GM19452 (cell line): ENCODE data around the gene PTCRA.
"Not testable (repeated sequence)": the region's sequence is repeated elsewhere in the genome, so short reads cannot be mapped to it uniquely, and the experiment has no call there.

Source experiments
- ATAC-seq: cut with Tn5 transposase; IDR thresholded peaks from one replicate; pipeline ENCODE4 v1.9.1; 2021; ENCODE audit not compliant: unreplicated experiment

The PTCRA gene, protein sequence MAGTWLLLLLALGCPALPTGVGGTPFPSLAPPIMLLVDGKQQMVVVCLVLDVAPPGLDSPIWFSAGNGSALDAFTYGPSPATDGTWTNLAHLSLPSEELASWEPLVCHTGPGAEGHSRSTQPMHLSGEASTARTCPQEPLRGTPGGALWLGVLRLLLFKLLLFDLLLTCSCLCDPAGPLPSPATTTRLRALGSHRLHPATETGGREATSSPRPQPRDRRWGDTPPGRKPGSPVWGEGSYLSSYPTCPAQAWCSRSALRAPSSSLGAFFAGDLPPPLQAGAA

GRCh38 chr6:42915732-42916131, at the start of gene PTCRA:
PTCRA (plus strand) TSS chr6:42916053; CDS start chr6:42916070, 17 bp downstream.
- ATAC-seq, result no peak

DNA sequence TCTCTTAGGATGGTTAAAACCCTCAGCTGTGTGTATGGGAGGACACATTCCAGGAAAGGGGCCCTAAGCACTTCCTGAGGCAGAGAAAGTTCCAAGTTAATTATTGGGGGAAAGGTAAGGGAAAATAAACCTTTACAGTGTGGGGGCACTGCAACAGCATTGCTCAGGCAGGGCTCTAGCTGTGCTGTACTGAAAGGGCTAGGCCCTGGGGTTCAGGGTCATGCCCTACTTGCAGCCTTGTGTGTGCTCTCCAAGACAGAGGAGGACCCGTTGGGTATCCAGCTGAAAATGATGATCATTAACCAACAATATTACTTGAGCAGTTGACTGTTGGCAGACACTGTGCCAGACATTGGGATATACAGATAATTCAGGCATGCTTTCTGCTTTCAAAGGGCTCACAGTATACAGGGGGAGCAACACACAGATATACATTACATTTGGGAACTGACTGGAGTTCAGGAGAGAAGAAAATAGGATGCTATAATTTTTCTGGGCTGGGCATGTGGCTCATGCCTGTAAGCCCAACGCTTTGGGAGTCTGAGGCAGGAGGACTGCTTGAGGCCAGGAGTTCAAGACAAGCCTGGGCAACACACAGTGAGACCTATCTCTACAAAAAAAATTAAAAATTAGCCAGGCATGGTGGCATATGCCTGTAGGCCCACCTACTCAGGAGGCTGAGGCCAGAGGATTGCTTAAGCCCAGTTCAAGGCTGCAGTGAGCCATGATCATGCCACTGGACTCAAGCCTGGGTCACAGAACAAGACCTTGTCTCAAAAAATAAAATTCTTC, 45.5 kb upstream of the PTCRA start:
- no peak for ATAC-seq

- no peak for ATAC-seq
Observed at GRCh38 chr6:42871711-42872110, 44.1 kb upstream of the PTCRA start.

DNA sequence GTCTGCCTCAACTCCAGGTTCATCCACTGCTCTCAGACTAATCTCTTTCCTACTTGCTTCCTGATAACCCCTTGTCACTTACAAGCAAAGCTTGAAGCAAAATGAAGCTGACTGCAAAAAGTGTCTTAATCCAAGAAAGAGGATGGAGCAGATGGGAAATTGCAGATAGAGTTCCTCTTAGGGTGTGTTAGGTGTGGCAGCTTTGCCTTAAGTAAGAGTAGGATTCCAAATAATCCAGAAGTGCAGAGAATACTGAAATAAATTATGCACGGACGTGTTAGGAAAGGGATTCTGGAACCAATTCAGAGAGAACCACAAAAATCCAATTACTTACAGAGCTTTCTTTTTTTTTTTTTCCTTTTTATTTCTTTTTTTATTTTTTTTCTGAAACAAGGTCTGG, 42.5 kb upstream of the PTCRA start:
- ATAC-seq, result no peak

- no peak for ATAC-seq
Observed at GRCh38 chr6:42877695-42878094, 38.2 kb upstream of the PTCRA start.

DNA sequence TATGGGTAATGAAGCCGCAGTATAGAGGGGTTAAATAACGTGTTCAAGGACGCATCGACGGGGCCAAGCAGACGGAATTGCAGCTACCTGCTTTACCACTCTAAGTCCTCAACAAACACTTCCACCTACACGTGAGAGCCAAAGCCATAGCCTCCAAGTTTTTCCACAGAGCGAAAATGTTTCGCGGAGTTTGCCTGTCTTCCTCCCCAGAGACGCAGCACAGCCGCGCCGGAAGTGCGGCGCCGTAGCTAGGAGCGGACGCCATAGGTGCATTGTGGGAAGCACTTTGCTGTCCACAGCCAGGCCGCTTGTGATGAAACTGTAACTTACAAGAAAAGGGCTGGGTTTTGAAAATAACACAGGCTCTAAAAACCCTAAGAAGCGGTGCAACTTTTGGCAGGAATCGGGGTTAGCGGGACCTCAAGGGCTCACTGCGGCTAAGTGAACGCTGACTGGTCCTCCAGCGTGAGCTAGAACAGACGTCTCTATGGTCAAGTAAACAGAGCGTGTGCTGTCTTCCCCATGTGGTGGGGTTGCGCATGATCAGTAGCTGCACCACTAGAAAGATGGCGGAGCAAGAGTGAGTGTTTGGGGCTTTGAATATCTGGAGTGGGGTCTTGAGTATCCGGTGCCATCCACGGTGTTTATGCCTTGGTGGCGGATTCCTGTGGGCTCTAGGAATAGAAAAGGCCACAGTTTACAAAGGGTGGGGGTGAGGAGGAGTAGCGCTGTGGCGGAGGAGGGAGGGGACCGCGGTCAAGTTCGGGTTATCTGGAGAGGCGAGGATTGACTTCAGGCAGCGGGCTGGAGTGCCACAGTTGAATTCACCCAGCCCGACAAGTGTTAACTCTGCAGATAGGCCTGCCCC, 36.2 kb upstream of the PTCRA start, which contains the start of gene RPL7L1:
TSS of gene RPL7L1 (plus strand) at position 245 of the 868 bp plus-strand sequence. CDS start at position 540, 295 bp downstream.
- peak; percentile 86 for ATAC-seq

- ATAC-seq, result not testable (repeated sequence)
Observed at GRCh38 chr6:42880240-42880817, 35.5 kb upstream of the PTCRA start.

- ATAC-seq, result not testable (repeated sequence)
Observed at GRCh38 chr6:42880871-42881270, 35.0 kb upstream of the PTCRA start.

- ATAC-seq, result no peak
Observed at GRCh38 chr6:42885702-42886101, 30.2 kb upstream of the PTCRA start.

- ATAC-seq, result not testable (repeated sequence)
Observed at GRCh38 chr6:42888201-42888600, 27.7 kb upstream of the PTCRA start.

DNA sequence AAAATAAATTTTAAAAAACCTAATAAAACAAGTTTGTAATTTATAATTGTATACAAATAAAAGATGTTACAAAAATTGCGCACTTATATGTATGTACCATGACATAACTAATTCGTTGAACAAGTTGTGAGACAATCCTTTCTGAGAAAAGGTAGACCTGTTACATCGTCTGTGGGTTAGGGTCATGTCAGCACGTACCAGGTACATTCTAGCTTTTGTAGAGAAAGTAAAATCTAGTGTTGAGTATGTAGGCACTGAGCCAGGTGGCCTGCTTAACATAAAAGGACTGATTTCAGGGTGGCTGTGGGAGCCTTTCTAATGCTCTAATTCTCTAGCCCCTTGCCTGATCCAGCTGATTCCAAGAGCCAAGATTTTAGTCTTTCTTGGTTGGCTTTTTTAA, 26.0 kb upstream of the PTCRA start:
- ATAC-seq, result no peak

DNA sequence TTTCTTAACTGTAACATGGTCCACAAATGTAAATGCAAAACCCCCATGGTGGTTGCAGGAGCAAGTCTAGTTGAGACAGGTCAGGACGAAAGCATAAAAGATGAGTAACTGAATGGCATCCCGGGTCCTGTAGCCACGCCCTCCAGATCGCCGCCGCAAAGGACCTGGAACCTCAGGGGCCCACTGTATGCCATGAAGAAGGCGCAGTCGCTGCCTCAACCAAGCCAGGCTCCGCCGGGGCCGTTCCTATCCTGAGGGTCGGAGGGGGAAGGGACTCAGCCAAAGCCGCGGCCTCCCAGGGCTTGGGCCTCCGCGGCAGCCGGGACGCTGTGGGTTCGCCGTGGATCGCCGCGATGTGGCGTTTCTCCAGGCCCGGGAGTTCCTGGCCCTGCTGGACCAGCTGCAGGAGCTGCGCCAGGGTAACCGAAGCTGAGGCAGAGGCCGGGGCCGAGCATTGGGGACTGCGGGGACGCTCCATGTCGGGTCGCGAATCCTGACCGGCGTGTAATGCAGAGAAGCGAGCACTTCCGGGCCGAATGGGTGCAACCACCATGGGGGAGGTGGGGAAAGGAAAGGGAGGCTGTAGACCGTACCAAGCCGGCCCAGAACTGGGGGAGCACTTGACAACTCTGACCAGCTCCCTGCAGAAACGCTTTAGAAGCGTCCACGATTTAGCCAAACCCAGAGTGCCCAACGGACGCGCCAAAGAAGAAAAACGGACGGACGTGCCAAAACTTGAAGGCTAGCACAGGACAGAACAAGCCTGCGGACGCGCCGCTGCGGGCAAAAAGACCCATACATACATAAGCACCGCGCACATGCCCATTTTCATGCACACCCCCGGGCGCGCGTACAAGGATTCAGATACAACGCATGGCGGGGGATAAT, 25.3 kb upstream of the PTCRA start:
- peak; percentile 89 for ATAC-seq

DNA sequence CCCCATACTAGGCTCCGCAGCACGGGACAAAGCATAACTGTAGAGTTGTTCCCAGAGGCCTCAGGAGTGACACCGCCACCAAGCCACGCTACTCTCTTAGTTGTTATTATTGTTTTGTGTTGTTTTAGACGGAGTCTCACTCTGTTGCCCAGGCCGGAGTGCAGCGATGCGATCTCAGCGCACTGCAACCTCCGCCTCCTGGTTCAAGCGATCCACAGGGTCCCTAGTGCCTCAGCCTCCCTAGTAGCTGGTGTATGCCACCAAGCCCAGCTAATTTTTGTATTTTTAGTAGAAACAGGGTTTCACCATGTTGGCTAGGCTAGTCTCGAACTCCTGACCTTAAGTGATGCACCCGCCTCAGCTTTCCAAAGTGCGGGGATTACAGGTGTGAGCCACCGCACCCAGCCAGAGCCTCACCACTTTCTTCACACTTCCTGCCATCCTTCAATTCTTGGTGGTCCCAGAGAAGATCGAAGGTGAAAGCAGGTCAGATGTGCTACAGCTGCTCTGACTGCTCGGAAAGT, 24.6 kb upstream of the PTCRA start:
- no peak for ATAC-seq

DNA sequence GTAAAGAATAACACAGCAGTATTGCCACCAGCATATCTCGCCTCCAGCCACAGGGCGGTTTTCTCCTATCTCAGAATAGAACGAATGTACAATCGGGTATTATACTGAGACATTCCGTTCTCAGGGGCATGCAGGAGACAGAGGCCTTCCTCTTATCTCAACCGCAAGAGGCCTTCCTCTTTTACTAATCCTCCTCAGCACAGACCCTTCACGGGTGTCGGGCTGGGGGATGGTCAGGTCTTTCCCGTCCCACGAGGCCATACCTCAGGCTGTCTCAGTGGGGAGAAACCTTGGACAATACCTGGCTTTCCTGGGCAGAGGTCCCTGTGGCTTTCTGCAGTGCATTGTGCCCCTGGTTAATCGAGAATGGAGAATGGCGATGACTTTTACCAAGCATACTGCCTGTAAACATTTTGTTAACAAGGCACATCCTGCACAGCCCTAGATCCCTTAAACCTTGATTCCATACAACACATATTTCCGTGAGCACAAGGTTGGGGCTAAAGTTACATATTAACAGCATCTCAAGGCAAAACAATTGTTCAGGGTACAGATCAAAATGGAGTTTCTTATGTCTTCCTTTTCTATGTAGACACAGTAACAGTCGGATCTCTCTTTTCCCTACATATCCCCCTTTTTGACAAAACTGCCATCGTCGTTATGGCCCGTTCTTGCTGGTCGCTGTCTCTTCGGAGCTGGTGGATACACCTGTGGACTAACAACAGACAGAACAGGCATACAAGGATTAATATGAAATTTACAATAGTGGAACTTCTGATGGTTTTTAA, 21.6 kb upstream of the PTCRA start:
- not testable (repeated sequence) for ATAC-seq

GRCh38 chr6:42896178-42896719, 19.6 kb upstream of the PTCRA start:
- ATAC-seq, result no peak

- ATAC-seq, result no peak
Observed at GRCh38 chr6:42898891-42899361, 16.9 kb upstream of the PTCRA start.

DNA sequence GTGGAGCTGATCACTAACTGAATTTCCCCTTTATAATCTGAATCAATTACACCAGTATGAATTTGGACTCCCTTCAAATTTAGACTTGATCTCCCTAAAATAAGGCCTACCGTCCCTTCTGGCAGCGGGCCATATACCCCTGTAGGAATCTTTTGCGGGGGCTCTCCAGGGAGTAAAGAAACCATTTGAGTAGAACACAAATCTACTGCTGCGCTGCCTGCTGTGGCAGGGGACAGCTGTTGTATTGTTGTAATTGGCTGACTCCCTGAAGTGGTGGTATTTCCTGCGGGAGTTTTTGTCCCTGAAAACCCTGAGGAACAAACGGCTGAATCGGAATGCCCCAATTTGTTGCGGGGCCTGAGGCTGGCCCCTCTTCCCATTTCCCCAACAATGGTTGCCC, 16.0 kb upstream of the PTCRA start:
- no peak for ATAC-seq

DNA sequence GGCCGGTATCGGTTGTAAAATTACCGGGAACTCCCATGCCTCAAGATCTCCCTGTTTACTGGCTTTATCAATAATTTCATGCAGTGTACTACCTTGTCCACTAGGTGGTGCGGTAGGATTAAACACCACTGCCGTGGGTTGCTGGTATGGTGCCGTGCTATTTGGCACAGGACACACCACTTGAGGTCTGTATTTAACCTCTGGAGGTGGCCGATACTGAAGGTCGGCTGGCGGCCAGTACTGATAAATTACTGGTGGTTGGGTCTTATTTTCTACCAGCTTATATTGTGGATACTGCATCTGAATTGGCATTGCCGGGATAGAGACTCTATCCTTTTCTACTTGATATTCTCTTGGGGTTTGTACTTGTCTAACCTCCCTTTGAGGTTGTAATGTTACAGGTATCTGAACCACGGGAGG, 14.3 kb upstream of the PTCRA start:
- ATAC-seq, result peak; percentile 53
